OCI-M1 (cell line): ENCODE measurements around the gene OSBPL10.
"Not testable (repeated sequence)": the region's sequence is repeated elsewhere in the genome, so short reads cannot be mapped to it uniquely, and the experiment has no call there.

Experiments used
- DNase-seq: peaks from one replicate; lab custom pipeline; 2025; lab: John Stamatoyannopoulos, UW

OSBPL10 gene, protein sequence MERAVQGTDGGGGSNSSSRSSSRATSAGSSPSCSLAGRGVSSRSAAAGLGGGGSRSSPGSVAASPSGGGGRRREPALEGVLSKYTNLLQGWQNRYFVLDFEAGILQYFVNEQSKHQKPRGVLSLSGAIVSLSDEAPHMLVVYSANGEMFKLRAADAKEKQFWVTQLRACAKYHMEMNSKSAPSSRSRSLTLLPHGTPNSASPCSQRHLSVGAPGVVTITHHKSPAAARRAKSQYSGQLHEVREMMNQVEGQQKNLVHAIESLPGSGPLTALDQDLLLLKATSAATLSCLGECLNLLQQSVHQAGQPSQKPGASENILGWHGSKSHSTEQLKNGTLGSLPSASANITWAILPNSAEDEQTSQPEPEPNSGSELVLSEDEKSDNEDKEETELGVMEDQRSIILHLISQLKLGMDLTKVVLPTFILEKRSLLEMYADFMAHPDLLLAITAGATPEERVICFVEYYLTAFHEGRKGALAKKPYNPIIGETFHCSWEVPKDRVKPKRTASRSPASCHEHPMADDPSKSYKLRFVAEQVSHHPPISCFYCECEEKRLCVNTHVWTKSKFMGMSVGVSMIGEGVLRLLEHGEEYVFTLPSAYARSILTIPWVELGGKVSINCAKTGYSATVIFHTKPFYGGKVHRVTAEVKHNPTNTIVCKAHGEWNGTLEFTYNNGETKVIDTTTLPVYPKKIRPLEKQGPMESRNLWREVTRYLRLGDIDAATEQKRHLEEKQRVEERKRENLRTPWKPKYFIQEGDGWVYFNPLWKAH

DNA sequence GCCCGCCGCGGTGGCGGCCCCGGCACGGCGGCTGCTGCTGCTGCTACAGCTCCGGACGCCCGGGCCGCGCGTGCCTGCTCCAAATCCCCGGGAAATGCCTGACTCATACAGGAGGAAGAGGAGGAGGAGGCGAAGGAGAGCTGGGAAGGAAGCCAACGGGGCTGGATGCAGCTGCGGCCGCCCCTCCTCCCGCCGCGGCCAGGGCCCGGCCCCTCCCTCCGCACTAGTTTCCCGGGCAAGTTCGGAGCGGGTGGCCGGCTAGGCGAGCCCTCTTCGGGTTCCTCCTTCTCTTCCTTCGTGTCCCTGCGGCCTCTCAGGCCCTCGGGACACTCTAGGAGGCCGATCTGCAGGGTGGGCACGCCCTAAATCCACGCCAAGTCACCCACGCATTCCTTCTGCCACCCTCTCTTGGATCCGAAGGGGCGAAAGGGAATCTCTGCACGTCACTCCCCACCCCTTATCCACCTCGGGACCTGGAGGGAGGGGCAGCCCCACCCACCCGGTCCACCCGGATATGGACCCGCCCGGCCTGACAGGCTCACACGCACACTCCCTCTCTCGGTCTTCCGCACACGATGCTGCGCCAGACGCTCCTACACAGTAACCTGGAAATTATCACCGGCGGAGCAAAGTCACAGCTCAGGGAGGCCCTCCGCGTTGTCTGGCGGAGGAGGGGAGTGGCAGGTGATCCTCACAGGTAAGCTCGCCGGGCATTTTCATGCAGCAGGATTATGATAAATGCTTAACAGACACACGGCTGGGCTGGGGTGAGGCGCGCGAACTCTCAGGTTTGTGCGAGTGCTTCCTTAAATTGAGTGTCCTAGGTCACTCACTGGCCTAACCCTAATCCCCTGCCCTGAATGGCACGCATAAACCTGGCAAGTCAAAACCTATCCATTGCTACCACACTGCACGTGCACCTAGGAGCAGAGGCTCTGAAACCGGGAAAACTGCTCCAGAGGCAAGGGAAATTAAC is at the start of gene OSBPL10, which contains the start of gene ZNF860:
Gene OSBPL10, minus strand, starts transcription at position 57 of the 976 bp plus-strand sequence. CDS start 83 bp downstream, outside the sequence.
Gene ZNF860, plus strand, starts transcription at position 545 of the 976 bp plus-strand sequence. CDS start 7,330 bp downstream, outside the sequence.
- DNase-seq = no peak

DNA sequence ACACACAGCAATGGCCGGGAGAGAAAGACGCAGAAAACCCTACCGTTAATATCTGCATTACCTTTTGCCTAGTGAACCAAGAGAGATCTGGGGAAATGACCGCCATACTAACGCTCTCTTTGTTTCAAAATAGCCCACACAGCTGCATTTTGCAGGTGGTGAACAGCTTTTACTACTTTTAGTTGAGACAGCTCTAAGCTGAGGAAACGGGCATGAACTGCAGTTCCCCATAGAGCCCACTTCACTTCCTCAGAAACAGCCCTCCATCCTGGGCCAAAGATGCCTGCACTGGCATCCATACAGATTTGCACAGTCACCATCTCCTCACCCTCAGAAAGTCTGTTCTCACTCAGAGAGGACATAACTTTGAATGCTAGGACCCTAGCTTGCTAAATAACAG is 45.5 kb upstream of the OSBPL10 start:
- no peak for DNase-seq

DNA sequence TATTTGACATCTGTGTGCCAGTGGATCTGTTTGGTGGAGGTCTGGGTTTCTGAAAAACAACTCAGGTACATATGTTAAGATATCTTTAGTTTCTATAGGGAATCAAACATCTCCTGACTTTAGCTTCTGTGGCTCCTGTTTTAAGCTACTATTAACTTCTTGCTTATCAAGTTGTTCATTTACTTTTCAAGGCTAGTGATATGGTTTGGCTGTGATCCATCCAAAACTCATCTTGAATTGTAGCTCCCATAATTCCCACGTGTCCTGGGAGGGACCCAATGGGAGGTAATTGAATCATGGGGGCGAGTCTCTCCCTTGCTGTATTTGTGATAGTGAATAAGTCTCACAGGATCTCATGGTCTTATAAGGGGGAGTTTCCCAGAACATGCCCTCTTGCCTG is 41.9 kb upstream of the OSBPL10 start:
- no peak for DNase-seq

DNA sequence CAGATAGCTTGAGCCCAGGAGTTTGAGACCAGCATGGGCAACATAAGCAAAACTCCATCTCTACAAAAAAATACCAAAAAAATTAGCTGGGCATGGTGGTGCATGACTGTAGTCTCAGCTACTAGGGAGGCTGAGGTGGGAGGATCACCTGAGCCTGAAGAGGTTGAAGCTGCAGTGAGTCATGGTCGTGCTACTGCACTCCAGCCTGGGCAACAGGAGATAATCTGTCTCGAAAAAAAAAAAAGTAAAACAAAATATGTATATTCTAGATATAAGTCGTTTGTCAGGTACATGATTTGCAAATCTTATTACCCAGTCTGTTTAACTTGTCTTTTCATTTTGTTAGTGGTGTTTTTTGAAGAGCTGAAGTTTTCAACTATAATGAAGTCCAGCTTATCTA is 40.7 kb upstream of the OSBPL10 start:
- DNase-seq = no peak

DNA sequence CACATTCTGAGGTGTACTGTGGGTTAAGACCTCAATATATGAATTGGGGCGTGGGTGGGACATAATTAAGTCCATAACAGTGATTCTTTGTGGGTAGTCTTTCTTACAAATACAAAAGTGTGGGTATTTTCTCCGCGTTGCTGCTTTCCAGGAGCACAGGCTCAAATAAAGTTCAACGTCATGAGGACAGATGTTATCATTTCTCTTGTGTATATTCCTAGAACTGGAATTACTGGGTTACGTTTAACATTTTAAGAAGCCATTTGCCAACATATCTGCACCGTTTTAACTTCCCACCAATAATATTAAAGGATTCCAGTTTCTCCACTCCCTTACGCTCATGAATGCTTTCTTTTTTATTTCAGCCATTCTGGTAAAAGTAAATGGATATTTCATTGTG is 40.1 kb upstream of the OSBPL10 start:
- no peak for DNase-seq

DNA sequence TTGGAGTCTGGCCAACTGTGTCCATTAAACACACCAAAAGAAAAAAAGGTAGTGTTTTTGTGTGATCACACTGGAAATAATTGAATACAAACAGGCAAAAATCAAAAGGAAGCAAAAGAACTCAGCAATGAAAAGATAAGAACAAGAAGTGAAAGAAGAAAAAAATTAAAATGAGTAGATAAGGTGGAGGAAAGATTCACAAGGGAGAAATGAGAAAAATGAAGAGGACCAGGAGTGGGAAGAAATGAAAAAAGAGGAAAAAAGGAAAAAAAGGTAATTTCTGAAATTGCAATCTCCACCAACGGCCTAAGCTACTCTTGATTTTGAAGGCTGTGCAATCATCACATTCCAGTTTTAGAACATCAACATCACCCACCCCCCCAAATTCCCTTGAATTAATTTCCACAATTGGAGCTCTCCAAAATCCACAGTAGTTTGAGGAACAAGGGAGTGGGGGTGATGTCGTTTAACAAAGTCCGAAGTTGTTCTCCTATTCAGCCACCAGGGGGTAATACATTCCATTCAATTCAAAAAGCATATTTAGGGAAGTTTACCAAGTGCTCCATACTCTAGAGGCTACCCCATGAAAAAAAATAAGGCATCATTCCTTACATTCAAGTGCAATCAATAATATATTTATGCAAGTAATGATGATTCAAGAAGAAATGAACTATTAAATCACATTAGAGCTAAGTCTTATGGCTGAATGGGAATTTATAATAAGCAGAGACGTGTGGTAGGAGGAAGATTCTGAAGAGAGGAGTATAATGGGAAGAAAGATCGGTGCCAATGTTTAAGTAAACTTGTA is 37.9 kb upstream of the OSBPL10 start:
- DNase-seq = peak; percentile 67

DNA sequence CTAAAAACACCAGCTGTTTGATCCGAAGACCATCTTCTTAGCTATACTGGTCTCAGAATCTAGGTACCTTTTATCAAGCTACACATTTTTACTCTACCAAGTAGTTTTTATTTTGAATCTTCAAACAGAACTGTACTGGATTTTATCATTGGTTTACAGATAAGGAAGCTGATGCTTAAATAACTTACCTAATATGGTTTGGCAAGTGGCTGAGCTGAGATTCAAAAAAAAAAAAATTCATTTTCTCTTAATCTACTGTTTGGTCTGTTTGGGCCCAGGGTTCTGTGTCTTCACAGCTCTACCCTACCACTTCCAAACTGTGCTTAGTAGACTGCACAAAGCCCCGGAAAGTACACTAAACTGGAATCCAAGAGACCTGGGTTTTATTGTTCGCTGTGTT is 36.2 kb upstream of the OSBPL10 start:
- no peak for DNase-seq

DNA sequence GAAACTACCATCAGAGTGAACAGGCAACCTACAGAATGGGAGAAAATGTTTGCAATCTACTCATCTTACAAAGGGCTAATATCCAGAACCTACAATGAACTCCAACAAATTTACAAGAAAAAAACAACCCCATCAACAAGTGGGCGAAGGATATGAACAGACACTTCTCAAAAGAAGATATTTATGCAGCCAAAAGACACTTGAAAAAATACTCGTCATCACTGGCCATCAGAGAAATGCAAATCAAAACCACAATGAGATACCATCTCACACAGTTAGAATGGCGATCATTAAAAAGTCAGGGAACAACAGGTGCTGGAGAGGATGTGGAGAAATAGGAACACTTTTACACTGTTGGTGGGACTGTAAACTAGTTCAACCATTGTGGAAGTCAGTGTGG is 34.6 kb upstream of the OSBPL10 start:
- not testable (repeated sequence) for DNase-seq

DNA sequence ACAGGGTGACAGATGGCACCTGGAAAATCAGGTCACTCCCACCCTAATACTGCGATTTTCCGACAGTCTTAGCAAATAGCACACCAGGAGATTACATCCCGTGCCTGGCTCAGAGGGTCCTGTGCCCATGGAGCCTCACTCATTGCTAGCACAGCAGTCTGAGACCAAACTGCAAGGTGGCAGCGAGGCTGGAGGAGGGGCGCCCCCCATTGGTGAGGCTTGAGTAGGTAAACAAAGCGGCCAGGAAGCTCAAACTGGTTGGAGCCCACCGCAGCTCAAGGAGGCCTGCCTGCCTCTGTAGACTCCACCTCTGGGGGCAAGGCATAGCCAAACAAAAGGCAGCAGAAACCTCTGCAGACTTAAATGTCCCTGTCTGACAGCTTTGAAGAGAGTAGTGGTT is 29.6 kb upstream of the OSBPL10 start:
- DNase-seq = not testable (repeated sequence)

DNA sequence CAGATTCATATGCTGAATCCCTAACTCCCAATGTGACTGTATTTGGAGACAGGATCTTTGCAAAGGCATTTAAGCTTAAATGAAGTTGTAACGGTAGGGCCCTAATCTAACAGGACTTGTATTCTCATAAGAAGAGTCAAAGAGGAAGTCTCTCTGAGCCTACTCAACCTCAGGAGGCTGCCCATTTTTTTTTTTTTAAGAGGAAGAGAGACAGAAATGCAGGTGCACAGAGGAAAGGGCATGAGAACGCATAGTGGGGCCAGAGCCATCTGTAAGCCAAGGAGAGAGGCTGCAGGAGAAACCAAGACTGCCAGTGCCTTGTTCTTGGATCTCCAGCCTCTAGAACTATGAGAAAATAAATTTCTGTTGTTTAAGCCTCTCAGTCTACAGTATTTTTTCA is 28.9 kb upstream of the OSBPL10 start:
- no peak for DNase-seq

DNA sequence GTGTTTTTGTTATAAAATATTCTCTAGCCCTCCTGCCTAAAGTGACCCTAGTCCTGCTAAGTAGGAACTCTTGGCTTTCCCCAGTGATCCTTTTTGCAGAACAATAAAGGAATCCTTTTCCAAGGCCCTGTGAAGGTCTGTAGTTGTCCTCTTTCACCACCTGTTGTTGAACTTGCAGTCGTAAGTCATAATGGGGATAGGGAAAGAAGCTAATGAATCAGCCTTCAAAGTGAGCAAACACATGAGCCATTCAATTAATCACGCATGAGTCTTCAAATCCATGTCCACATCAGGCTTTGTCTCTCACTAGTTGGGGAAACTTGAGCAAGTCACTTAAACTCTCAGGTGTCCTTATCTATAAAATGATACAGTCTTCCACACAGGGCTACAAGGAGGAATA is 28.0 kb upstream of the OSBPL10 start:
- no peak for DNase-seq

DNA sequence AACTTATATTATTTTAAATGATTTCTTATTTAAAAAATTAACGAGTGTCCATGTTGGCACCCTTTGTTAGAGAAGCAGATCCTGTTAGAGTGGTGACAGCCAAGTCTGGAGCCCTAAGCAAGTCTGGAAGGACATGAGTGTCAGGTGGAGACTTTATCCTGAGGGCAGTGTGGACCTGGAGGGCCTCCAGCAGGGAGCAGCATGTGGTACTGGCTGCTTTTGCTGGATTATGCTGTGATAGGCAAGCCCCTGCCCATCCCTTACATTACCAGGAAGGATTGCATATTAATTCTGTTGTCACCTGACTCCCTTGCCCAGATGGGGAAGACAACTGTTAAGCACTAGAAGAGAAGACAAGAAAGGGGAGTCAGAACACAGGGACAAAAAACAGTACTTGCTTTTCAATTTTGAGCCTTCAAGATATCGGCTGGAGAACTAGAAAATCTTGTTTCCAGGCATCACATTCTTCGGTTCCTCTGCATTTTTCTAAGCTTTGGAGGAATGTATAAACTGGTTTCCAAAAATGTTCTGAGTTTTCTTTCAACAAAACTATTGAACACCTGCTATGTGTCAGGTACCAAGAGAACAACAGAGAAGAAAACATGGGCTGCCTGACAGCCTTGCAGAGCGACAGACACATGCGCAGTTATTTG is 23.2 kb upstream of the OSBPL10 start:
- DNase-seq = peak; percentile 17

DNA sequence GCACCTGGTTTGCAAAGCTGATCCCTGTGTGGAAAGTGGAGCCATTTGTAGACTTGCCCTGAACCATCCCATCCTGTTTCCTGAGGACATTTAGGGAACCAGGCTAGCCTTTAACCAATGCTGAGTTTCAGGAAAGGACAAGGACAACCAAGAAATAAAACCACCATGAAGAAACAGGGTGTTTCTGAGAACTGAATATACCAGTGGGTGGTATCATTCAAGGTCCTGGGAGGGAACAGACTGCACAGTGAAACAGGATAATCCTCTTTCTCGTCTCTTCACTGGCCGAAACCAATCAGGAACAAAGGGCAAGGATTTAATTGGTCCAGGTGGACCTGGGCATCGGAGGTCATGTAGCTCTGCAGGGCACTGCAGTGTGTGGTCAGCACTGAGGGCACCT is 22.3 kb upstream of the OSBPL10 start:
- DNase-seq = no peak

DNA sequence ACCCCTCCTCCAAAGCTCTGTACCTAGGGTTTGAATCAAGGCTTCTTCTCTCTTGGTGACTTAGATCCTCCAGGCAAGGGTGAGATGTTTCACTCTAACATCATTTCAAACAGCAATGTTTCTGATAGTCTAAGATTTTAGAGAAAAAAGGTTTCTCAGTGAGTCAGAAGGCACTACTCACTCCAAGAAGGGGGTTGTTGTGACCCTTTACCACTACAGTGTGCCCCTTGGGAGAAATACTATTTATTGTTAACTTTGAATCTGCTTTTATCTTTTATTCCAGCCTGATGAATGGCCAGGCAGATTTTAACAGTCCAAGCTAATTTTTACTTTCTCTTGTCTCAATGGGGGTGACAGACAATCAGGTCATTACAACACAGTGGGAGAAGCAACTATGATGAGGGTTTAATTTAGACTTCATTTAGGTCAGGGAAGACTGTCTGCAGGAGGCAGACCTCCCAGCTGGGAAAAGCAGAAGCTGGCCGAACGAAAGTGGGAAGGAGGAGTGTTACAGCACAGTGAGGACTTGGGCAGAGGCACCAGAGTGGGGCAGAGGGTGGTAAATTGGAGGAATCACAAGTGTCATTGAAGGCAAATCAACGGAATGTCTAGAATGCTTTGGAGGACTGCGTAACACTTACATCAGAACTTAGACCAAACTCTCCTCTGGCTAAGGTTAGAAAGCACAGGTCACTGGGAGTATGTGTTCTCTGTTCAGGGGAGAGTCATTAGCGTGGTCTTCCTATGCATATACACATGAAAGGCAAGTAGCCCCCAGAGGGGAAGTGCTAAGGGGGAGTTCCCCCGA is 21.7 kb upstream of the OSBPL10 start:
- DNase-seq = peak; percentile 12

DNA sequence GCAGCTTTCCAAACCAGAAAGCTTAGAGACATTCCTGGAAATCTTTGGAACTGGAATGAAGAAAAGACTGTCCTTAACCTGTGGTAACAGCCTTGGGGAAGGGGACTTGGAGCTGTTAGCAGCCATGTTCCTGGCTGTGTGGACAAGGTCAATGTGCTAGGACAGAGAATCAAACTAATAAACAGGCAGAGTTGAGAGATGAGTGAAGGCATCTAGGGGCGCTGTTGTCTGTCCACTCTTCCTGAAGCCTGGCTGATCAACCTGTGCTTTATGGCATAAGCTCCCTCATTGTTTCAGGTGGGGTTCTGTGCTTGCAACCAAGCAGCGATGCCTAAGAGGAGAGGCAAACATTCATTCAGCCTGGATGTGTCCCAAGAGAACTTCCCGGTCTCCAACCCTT is 19.8 kb upstream of the OSBPL10 start:
- no peak for DNase-seq

DNA sequence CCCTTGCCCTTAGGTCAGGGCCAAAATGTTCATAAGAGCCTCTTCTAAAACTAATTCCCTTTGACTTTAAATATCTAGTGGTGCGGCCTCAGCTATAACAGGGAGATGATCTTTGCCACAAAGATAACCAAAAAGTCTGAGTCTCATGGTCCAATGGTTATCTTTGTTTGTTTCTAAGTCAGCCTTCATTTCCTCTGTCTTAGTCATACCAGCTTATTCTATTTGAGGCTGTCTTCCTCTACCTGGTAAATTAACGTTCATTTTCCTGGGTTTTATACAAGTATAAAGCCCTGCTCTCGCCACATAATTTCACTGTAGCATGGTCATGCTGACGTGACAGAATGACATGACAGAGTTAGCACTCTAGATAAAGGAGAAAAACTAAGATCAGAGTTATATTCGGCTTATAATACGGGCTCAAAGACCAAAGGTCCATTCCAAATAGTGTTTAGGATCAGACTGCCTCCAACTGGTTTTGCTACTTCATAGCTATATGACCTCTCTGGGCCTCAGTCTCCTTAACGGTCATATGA is 18.9 kb upstream of the OSBPL10 start:
- DNase-seq = no peak

DNA sequence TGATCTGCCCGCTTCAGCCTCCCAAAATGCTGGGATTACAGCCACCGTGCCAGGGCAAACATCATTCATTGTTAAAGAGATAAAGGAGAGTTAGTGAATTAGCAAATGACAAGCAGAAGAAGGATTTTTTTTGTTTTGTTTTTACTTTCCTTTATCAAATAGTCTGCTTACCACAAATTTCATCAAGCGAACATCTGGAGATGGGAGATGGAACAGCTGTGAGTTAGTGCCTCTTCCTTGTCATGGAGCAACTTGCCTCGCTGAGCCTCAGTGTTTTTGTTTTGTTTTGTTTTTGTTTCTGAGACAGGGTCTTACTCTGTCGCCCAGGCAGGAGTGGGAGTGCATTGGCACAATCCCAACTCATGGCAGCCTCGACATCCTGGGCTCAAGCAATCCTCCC is 16.4 kb upstream of the OSBPL10 start:
- no peak for DNase-seq

DNA sequence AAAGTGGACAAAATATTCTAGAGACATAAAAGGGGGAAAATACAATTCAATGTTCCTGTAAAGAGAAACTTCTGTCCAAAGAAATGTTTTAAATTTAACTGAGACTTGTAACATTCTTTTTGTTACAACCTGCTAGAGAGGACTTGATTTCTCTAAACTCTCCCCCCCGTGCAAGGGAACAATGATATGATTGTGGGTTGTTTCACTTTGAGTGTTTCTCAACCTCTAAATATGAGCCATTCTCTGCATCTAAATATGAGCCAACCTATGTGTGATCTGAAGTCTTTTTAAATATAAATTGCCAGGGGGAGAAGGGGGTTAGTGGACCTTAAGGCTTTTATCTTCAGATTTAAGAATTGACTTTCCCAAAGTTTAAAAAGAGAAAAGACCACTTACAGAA is 15.1 kb upstream of the OSBPL10 start:
- DNase-seq = no peak

DNA sequence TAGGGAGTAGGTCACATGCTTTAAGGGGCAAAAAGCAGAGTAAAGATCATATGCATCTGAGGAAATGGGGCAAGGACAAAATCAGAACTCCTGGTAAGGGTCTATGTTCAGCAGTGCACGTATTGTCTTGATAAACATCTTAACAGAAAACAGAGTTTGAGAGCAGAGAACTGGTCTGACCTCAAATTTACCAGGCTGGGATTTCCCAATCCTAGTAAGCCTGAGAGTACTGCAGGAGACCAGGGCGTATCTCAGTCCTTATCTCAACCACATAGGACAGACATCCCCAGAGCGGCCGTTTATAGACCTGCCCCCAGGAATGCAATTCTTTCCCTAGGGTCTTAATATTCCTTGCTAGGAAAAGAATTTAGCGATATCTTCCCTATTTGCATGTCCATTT is 14.0 kb upstream of the OSBPL10 start:
- DNase-seq = not testable (repeated sequence)

DNA sequence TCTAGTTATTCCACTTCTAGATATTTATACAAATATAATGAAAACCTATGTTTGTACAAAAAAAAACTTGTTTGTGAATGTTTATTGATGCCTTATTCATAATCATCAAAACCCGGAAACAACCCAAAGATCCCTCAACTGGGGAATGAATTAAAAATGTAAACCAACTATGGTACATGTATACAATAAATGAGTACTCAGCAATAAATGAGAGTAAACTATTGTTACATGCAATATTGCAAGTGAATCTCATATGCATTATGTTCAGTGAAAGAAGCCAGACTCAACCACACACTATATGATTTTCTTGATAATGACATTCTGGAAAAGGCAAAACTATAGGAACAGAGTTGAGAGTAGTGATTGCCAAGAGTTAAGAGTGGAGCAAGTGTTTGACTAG is 12.8 kb upstream of the OSBPL10 start:
- DNase-seq = no peak
